ENCODE data around the gene KIF5A.

The KIF5A gene

GRCh38 chr12:57541001-57541400 is 8.8 kb upstream of the KIF5A start:
- DNase-seq (ENCODE audit: insufficient read length), result no peak
- no peak for FAIRE-seq
- TF ChIP-seq POLR2A (IDR thresholded peaks at IDR 0.05; ENCODE audit: low read depth, low read length), result no peak
- no peak for TF ChIP-seq TAF1 (IDR thresholded peaks at IDR 0.05; ENCODE audit: borderline replicate concordance, low read depth, low read length)
- no peak for TF ChIP-seq POLR2AphosphoS5 (IDR thresholded peaks at IDR 0.05; ENCODE audit: low read depth, low read length)

- FAIRE-seq (no peak), DNase-seq (ENCODE audit: insufficient read length) (no peak)
- no peak for TF ChIP-seq POLR2A (IDR thresholded peaks at IDR 0.05; ENCODE audit: low read depth, low read length)
- TF ChIP-seq TAF1 (IDR thresholded peaks at IDR 0.05; ENCODE audit: borderline replicate concordance, low read depth, low read length), result no peak
- no peak for TF ChIP-seq POLR2AphosphoS5 (IDR thresholded peaks at IDR 0.05; ENCODE audit: low read depth, low read length)
Measured at GRCh38 chr12:57541717-57542116, 8.1 kb upstream of the KIF5A start.

- FAIRE-seq, result no peak
- TF ChIP-seq POLR2AphosphoS5 (IDR thresholded peaks at IDR 0.05; ENCODE audit: low read depth, low read length), result no peak
Measured at GRCh38 chr12:57543581-57543980, 6.3 kb upstream of the KIF5A start.

GRCh38 chr12:57545809-57546437 is 3.9 kb upstream of the KIF5A start:
- no peak for TF ChIP-seq TAF1 (IDR thresholded peaks at IDR 0.05; ENCODE audit: borderline replicate concordance, low read depth, low read length)
- no peak for TF ChIP-seq POLR2AphosphoS5 (IDR thresholded peaks at IDR 0.05; ENCODE audit: low read depth, low read length)
- TF ChIP-seq POLR2A (IDR thresholded peaks at IDR 0.05; ENCODE audit: low read depth, low read length), result no peak
- DNase-seq (ENCODE audit: insufficient read length) (no peak), FAIRE-seq (no peak)

More at GRCh38 chr12:57543581-57543980, 6.3 kb upstream of the KIF5A start:
- DNase-seq (ENCODE audit: insufficient read length), result no peak

GRCh38 chr12:57546438-57547287 is 3.2 kb upstream of the KIF5A start, which contains the start of gene DCTN2:
Gene DCTN2 (minus strand): TSS chr12:57547192. CDS start chr12:57547063, 129 bp downstream.
- DNase-seq (ENCODE audit: insufficient read length), result peak; percentile 96
- TF ChIP-seq POLR2A (IDR thresholded peaks at IDR 0.05; ENCODE audit: low read depth, low read length), result peak; percentile 71; the same call in 1 of the 2 replicates
- 0 out of 2 replicates have a peak, but pooled peaks have one; percentile 48 for TF ChIP-seq TAF1 (IDR thresholded peaks at IDR 0.05; ENCODE audit: borderline replicate concordance, low read depth, low read length)
- TF ChIP-seq POLR2AphosphoS5 (IDR thresholded peaks at IDR 0.05; ENCODE audit: low read depth, low read length), result no peak
- FAIRE-seq, result peak; percentile 95

- FAIRE-seq, result no peak
Measured at GRCh38 chr12:57547288-57548012, 2.4 kb upstream of the KIF5A start.

GRCh38 chr12:57548013-57548315 is 1.9 kb upstream of the KIF5A start:
- DNase-seq (ENCODE audit: insufficient read length) (no peak), FAIRE-seq (no peak)
- no peak for TF ChIP-seq POLR2A (IDR thresholded peaks at IDR 0.05; ENCODE audit: low read depth, low read length)
- no peak for TF ChIP-seq TAF1 (IDR thresholded peaks at IDR 0.05; ENCODE audit: borderline replicate concordance, low read depth, low read length)
- TF ChIP-seq POLR2AphosphoS5 (IDR thresholded peaks at IDR 0.05; ENCODE audit: low read depth, low read length), result no peak

More at GRCh38 chr12:57547288-57548012, 2.4 kb upstream of the KIF5A start:
- no peak for DNase-seq (ENCODE audit: insufficient read length)
- no peak for TF ChIP-seq POLR2A (IDR thresholded peaks at IDR 0.05; ENCODE audit: low read depth, low read length)
- no peak for TF ChIP-seq POLR2AphosphoS5 (IDR thresholded peaks at IDR 0.05; ENCODE audit: low read depth, low read length)
- no peak for TF ChIP-seq TAF1 (IDR thresholded peaks at IDR 0.05; ENCODE audit: borderline replicate concordance, low read depth, low read length)

- no peak for FAIRE-seq
- TF ChIP-seq POLR2AphosphoS5 (IDR thresholded peaks at IDR 0.05; ENCODE audit: low read depth, low read length) (no peak), POLR2A (IDR thresholded peaks at IDR 0.05; ENCODE audit: low read depth, low read length) (no peak), TAF1 (IDR thresholded peaks at IDR 0.05; ENCODE audit: borderline replicate concordance, low read depth, low read length) (no peak)
Measured at GRCh38 chr12:57548488-57548887, 1.4 kb upstream of the KIF5A start.

GRCh38 chr12:57549203-57549908 is 488 bp upstream of the KIF5A start:
- DNase-seq (ENCODE audit: insufficient read length), result no peak
- no peak for FAIRE-seq
- TF ChIP-seq TAF1 (IDR thresholded peaks at IDR 0.05; ENCODE audit: borderline replicate concordance, low read depth, low read length), result no peak
- TF ChIP-seq POLR2AphosphoS5 (IDR thresholded peaks at IDR 0.05; ENCODE audit: low read depth, low read length), result no peak
- TF ChIP-seq POLR2A (IDR thresholded peaks at IDR 0.05; ENCODE audit: low read depth, low read length), result no peak

More at GRCh38 chr12:57548488-57548887, 1.4 kb upstream of the KIF5A start:
- no peak for DNase-seq (ENCODE audit: insufficient read length)

GRCh38 chr12:57550641-57551549 is 1.1 kb downstream of the KIF5A start:
- no peak for DNase-seq (ENCODE audit: insufficient read length)
- FAIRE-seq, result no peak
- TF ChIP-seq POLR2A (IDR thresholded peaks at IDR 0.05; ENCODE audit: low read depth, low read length), result no peak
- TF ChIP-seq TAF1 (IDR thresholded peaks at IDR 0.05; ENCODE audit: borderline replicate concordance, low read depth, low read length), result no peak
- TF ChIP-seq POLR2AphosphoS5 (IDR thresholded peaks at IDR 0.05; ENCODE audit: low read depth, low read length), result no peak

All from GM12892 (cell line).